Immature natural killer cell (primary cell): ENCODE results near the gene METTL26. TPM values are rescaled to one million over a fixed set of nuclear protein-coding genes. Genes with fewer than 3 reads are reported as not detected.
"Not testable (repeated sequence)": the region's sequence is repeated elsewhere in the genome, so short reads cannot be mapped to it uniquely, and the experiment has no call there.

Experiments
- DNase-seq, 3 donors: peaks; one replicate each; pipeline ENCODE4 v3.0.0; 2022; ENCODE audit warnings: mixed read lengths in 1 of 3
- H3K27ac Mint-ChIP-seq, 6 donors: one replicate each; pipeline ENCODE4 v1.8.0; 2020; ENCODE audit warnings: mixed read lengths in 6 of 6, mild to moderate bottlenecking in 5 of 6, inconsistent platforms in 4 of 6, moderate library complexity in 3 of 6
- H3K27me3 Mint-ChIP-seq, 3 donors: one replicate each; pipeline ENCODE4 v1.8.0; 2020 to 2021; ENCODE audit warnings: low read depth in 3 of 3, mild to moderate bottlenecking in 3 of 3, mixed read lengths in 3 of 3, moderate library complexity in 3 of 3, inconsistent platforms in 1 of 3
- H3K36me3 Mint-ChIP-seq, 3 donors: one replicate each; pipeline ENCODE4 v1.8.0; 2020; ENCODE audit warnings: mixed read lengths in 3 of 3, inconsistent platforms in 2 of 3, mild to moderate bottlenecking in 2 of 3
- H3K4me1 Mint-ChIP-seq, 2 donors: one replicate each; pipeline ENCODE4 v1.8.0; 2020; ENCODE audit warnings: inconsistent platforms in 2 of 2, mild to moderate bottlenecking in 2 of 2, mixed read lengths in 2 of 2, moderate library complexity in 1 of 2
- H3K4me3 Mint-ChIP-seq, 5 donors: one replicate each; pipeline ENCODE4 v1.8.0; 2020; ENCODE audit warnings: mild to moderate bottlenecking in 5 of 5, mixed read lengths in 5 of 5, inconsistent platforms in 3 of 5, moderate library complexity in 3 of 5
- H3K9me3 Mint-ChIP-seq, 6 donors: one replicate each; pipeline ENCODE4 v1.8.0; 2020; ENCODE audit warnings: mild to moderate bottlenecking in 6 of 6, mixed read lengths in 6 of 6, inconsistent platforms in 4 of 6, moderate library complexity in 3 of 6
- polyA plus RNA-seq, 3 donors: library from polyadenylated mRNA; unstranded; fragments of 300-500 nt; fragmentation: Illumina TruSeq; gene quantifications; one replicate each; pipeline ENCODE4 v1.2.3, GENCODE V29; 2021

METTL26 gene
- polyA plus RNA-seq, 3 donors from 2014 or later, result 89.3 to 128 (median 93.9) TPM

GRCh38 chr16:609984-610383, 26.1 kb downstream of the METTL26 start:
- Mint-ChIP-seq H3K27ac (peak overlapping the region in 3 of 6 donors; percentile 28 to 55 (median 45)), H3K27me3 (no peaks in the 10 kb centered on the region), H3K4me1 (peaks cover 5% of the 10 kb centered on the region in 2 donors), H3K36me3 (no peaks in the 10 kb centered on the region), H3K9me3 (no peaks in the 10 kb centered on the region), H3K4me3 (no peak overlapping the region)
- DNase-seq, result no peak

DNA sequence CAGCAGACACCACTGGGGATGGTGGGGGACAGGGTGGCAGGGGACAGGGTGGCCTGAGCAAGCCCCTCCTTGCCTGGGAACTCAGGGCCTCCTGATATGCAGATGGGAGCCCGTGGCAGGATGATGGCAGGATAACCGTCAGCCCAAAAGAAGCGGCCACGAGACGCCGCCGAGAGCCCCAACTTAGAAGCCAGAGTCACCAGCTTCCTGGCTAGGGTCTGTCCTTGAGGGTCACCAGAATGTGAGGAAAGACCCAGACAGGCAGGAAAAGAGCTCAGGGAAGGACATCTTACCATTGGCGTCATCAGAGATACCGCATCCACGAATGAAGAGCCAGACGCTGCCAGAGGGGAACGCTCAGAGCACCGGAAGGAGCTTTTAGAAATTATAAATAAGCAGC, 26.8 kb downstream of the METTL26 start:
- Mint-ChIP-seq H3K27ac (peak overlapping the region in 1 of 6 donors; percentile 17), H3K27me3 (no peaks in the 10 kb centered on the region), H3K36me3 (no peaks in the 10 kb centered on the region), H3K4me1 (peaks cover 5% of the 10 kb centered on the region in 2 donors), H3K4me3 (no peak overlapping the region), H3K9me3 (no peaks in the 10 kb centered on the region)
- no peak for DNase-seq

GRCh38 chr16:608019-608418, 28.1 kb downstream of the METTL26 start:
- H3K4me3 Mint-ChIP-seq, result no peak overlapping the region
- no peaks in the 10 kb centered on the region for H3K27me3 Mint-ChIP-seq
- DNase-seq, result no peak
- H3K4me1 Mint-ChIP-seq, result peaks cover 12 to 13% of the 10 kb centered on the region in 2 donors
- no peaks in the 10 kb centered on the region for H3K36me3 Mint-ChIP-seq
- no peak overlapping the region for H3K27ac Mint-ChIP-seq
- no peaks in the 10 kb centered on the region for H3K9me3 Mint-ChIP-seq

DNA sequence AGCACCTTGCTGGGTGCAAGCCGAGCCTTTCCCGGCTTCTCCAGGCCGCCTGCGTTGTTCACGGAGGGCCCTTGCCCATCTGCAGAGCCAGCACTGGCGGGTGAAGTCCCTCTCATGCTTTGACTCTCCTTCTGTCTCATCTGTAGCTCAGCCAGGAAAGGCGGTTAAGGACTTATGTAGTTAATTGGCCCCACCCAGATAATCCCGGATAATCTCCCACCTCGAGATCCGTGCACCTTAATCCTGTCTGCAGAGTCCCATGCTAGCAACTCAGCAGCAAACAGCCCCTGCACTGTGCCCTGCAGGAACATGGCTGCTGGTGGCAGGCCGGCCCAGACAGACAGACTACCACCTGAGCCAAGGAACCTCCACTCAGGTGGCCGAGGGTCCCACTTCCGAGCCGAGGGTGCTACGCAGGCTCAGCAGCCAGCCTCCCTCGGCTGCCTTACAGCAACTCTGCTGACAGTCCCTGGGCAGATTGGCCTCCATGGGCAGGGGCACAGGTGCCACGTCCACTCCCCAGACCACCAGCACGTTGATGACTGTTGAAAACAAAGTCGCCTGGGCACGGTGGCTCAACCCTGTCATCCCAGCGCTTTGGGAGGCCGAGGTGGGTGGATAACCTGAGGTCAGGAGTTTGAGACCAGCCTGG, 29.3 kb downstream of the METTL26 start:
- no peak for DNase-seq
- H3K27ac Mint-ChIP-seq, result no peak overlapping the region
- H3K36me3 Mint-ChIP-seq, result no peaks in the 10 kb centered on the region
- H3K9me3 Mint-ChIP-seq, result no peaks in the 10 kb centered on the region
- H3K4me1 Mint-ChIP-seq, result peaks cover 19% of the 10 kb centered on the region in 2 donors
- H3K27me3 Mint-ChIP-seq, result no peaks in the 10 kb centered on the region
- H3K4me3 Mint-ChIP-seq, result no peak overlapping the region

GRCh38 chr16:603933-604332, 32.2 kb downstream of the METTL26 start:
- Mint-ChIP-seq H3K27me3 (no peaks in the 10 kb centered on the region), H3K9me3 (no peaks in the 10 kb centered on the region), H3K4me3 (no peak overlapping the region), H3K27ac (no peak overlapping the region), H3K36me3 (no peaks in the 10 kb centered on the region), H3K4me1 (peaks cover 14 to 18% of the 10 kb centered on the region in 2 donors)
- DNase-seq, result no peak

DNA sequence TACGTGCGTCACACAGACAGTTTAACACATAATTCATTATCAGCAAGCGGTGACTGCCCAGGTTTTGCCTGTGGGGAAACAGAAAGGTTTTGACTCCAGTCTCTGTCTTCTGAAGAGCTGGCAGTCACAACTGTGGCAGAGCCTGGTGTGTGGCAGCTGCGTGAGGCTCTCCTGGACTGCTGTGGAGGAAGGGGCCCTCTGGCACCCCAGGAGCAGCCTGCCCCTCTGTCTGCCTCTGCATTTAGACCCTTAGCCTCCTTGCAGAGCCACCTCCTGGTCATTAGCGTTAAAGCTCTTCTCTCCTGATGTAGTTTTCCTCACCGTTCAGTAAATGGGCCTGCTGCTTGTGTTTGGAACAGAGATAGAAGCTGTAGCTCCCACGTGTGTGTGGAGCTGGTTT, 35.3 kb downstream of the METTL26 start:
- no peaks in the 10 kb centered on the region for H3K36me3 Mint-ChIP-seq
- H3K27ac Mint-ChIP-seq, result no peak overlapping the region
- peaks cover 16 to 18% of the 10 kb centered on the region in 2 donors for H3K4me1 Mint-ChIP-seq
- H3K4me3 Mint-ChIP-seq, result no peak overlapping the region
- no peaks in the 10 kb centered on the region for H3K9me3 Mint-ChIP-seq
- DNase-seq, result no peak
- H3K27me3 Mint-ChIP-seq, result no peaks in the 10 kb centered on the region

DNA sequence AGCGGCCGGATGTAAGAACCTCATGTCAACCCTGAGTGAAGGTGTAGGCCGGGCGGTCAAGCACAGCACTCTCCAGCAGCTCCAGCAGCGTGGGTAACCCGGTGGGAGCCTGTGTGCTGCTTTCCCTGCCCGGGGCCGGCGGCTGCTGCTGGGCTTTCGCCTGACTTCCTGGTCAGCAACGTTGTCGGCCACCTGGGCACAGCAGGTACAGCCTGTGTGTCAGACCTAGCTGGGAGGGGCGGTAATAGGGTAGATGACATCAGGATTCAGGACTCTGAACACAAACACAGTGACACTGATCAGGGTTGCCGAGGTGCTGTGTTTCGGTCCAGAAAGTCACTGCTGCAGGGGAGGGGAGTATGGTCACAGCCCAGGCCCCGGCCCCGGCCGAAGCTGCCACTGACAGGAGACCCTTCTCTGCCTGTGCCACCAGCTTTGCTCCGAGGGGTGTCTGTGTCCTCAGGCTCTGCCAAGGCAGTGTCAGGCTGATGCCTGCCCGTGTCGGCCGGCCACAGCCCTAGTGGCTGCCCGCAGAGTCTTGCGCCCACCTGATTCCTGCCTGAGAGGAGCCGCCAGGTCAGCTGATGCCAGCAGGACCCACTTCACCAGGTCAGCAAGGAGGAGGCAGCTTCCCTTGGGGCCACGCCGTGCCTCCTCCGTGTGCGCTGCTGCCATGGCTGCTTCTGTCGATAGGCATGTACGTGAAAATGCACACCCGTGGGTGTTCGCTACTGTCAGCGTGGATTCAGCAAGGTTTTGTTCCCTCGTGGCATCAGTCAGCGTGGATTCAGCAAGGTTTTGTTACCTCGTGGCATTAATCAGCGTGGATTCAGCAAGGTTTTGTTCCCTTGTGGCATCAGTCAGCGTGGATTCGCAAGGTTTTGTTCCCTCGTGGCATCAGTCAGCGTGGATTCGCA, 37.0 kb downstream of the METTL26 start:
- H3K9me3 Mint-ChIP-seq, result no peaks in the 10 kb centered on the region
- no peak overlapping the region for H3K4me3 Mint-ChIP-seq
- DNase-seq, result no peak
- H3K27ac Mint-ChIP-seq, result no peak overlapping the region
- no peaks in the 10 kb centered on the region for H3K36me3 Mint-ChIP-seq
- H3K27me3 Mint-ChIP-seq, result peaks cover 0 to 1% (median 0%) of the 10 kb centered on the region in 3 donors
- H3K4me1 Mint-ChIP-seq, result peaks cover 18 to 25% of the 10 kb centered on the region in 2 donors

GRCh38 chr16:597655-598054, 38.5 kb downstream of the METTL26 start:
- H3K9me3 Mint-ChIP-seq, H3K4me3 Mint-ChIP-seq, DNase-seq, H3K27ac Mint-ChIP-seq, H3K27me3 Mint-ChIP-seq, H3K36me3 Mint-ChIP-seq: not testable (repeated sequence)
- peaks cover 14 to 19% of the 10 kb centered on the region in 2 donors for H3K4me1 Mint-ChIP-seq

DNA sequence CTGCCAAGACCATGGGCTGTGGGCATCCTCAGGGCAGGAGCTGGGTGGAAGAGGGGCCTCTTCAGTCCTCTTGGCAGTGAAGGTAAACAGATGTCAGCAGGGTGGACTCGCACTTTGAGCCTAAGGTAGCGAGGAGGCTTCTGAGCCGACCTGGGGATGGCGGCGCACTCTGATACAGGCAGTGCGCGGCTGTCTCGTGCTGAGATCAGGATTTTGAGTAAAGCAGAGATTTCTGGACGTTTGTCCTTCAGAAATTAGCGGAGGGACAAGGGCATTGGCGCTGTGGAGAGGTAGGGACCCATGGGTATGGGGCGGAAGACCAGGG, 39.4 kb downstream of the METTL26 start:
- H3K9me3 Mint-ChIP-seq, result no peaks in the 10 kb centered on the region
- H3K36me3 Mint-ChIP-seq, result no peaks in the 10 kb centered on the region
- H3K27me3 Mint-ChIP-seq, result peaks cover 0 to 2% (median 2%) of the 10 kb centered on the region in 3 donors
- peak overlapping the region in 1 of 6 donors; percentile 76 for H3K27ac Mint-ChIP-seq
- DNase-seq, result no peak
- peaks cover 16 to 23% of the 10 kb centered on the region in 2 donors for H3K4me1 Mint-ChIP-seq
- H3K4me3 Mint-ChIP-seq, result no peak overlapping the region

DNA sequence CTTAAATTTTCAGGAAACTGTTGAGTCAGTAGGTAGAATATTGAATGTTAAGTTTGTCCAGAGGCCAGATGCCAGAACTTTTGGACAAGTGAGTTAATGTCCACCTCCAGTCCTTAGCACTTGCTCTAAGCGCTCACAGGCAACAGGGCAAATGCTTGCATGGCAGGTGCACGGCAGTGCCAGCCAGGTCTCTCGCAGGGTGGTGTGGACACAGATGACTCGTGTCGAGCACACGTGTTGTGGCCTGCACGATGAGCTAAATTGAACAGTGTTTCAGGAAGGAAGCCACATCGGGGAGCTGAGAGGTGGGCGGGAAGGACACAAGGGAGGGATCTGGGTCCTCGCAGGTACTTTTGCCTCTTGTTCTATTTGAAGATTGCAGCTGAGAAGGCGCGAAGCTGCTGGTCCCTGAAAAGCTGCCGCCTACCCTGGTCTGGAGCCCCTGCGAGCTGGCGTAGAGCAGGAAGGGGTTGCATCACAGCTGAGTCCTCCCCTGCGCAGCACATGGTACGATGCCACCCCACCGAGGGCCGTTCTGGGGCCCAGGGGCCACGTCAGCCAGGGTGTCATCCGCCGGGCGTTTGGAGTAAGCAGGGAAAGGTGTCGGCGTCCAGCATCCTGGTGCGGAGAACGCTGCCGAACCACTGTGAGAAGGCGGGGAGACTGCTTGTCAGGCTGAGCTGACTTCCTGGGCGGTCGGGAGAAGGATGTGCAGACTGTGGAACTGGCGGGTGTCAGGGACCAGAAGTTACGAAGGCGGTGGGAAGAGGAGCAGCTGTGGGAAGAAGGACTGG, 40.0 kb downstream of the METTL26 start:
- H3K36me3 Mint-ChIP-seq, result no peaks in the 10 kb centered on the region
- no peak overlapping the region for H3K27ac Mint-ChIP-seq
- H3K9me3 Mint-ChIP-seq, result no peaks in the 10 kb centered on the region
- DNase-seq, result no peak
- H3K4me1 Mint-ChIP-seq, result peaks cover 18 to 25% of the 10 kb centered on the region in 2 donors
- no peak overlapping the region for H3K4me3 Mint-ChIP-seq
- peaks cover 0 to 2% (median 2%) of the 10 kb centered on the region in 3 donors for H3K27me3 Mint-ChIP-seq

- no peak for DNase-seq
Measured at GRCh38 chr16:595094-595528, 41.0 kb downstream of the METTL26 start.

GRCh38 chr16:593807-594206, 42.3 kb downstream of the METTL26 start:
- H3K4me1 Mint-ChIP-seq, result peaks cover 24 to 31% of the 10 kb centered on the region in 2 donors
- H3K36me3 Mint-ChIP-seq, result no peaks in the 10 kb centered on the region
- no peak for DNase-seq
- no peak overlapping the region for H3K4me3 Mint-ChIP-seq
- peaks cover 9 to 15% (median 12%) of the 10 kb centered on the region in 3 donors for H3K27me3 Mint-ChIP-seq
- no peak overlapping the region for H3K27ac Mint-ChIP-seq
- no peaks in the 10 kb centered on the region for H3K9me3 Mint-ChIP-seq

More at GRCh38 chr16:595094-595528, 41.0 kb downstream of the METTL26 start:
- H3K27me3 Mint-ChIP-seq, result peaks cover 3 to 6% (median 6%) of the 10 kb centered on the region in 3 donors
- H3K4me1 Mint-ChIP-seq, result peaks cover 24 to 31% of the 10 kb centered on the region in 2 donors
- H3K4me3 Mint-ChIP-seq, result no peak overlapping the region
- H3K9me3 Mint-ChIP-seq, result no peaks in the 10 kb centered on the region
- H3K36me3 Mint-ChIP-seq, result no peaks in the 10 kb centered on the region
- H3K27ac Mint-ChIP-seq, result no peak overlapping the region

- H3K27ac Mint-ChIP-seq, result peak overlapping the region in 1 of 6 donors; percentile 45
- no peaks in the 10 kb centered on the region for H3K36me3 Mint-ChIP-seq
- H3K4me1 Mint-ChIP-seq, result peaks cover 26 to 34% of the 10 kb centered on the region in 2 donors
- no peak for DNase-seq
- H3K9me3 Mint-ChIP-seq, result no peaks in the 10 kb centered on the region
- peaks cover 11 to 19% (median 12%) of the 10 kb centered on the region in 3 donors for H3K27me3 Mint-ChIP-seq
- no peak overlapping the region for H3K4me3 Mint-ChIP-seq
Measured at GRCh38 chr16:593406-593805, 42.7 kb downstream of the METTL26 start.
